Stimulated activated CD8-positive, alpha-beta memory T cell treated with anti-CD3 and anti-CD28 coated beads, Interleukin-15, amount 100 ng/mL, for 4 hours (primary cell): ENCODE results near the gene LMO1.

ENCODE experiments used
- DNase-seq, 2 donors: peaks; one replicate each; pipeline ENCODE4 v3.0.0-alpha.2; 2020; ENCODE audit warnings: low read depth in 2 of 2

The LMO1 gene

DNA sequence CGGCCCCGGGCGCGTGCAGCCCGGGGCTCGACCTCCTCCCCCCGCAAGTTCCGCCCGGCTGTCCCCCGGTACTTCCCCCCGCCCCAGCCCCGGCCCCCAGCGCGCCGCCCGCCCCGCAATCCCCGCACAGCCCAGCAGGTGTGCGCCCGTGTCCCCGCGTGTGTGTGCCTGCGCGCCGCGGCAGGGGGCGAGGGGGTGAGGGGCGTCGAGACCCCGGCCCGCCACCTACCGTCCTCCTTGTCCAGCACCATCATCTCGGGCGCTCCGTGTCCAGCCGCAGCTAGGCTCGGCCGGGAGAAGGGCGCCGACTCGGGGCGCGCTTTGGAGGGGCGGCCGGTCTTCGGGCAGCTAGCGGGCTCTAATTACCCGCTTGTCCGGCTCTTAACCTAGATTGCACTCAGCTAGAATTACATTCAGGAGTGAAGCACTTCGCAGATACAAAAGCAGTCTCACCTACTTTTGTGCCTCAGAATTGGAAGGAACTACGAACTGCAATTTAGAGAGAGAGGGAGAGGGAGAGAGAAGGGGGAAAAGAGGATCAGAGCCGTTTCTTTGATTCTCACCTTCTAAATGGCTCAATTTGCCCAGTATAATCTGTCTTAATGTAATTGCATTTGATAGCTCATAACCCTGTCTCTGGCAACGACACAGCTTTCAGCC, 439 bp downstream of the LMO1 start:
- no peak for DNase-seq

DNA sequence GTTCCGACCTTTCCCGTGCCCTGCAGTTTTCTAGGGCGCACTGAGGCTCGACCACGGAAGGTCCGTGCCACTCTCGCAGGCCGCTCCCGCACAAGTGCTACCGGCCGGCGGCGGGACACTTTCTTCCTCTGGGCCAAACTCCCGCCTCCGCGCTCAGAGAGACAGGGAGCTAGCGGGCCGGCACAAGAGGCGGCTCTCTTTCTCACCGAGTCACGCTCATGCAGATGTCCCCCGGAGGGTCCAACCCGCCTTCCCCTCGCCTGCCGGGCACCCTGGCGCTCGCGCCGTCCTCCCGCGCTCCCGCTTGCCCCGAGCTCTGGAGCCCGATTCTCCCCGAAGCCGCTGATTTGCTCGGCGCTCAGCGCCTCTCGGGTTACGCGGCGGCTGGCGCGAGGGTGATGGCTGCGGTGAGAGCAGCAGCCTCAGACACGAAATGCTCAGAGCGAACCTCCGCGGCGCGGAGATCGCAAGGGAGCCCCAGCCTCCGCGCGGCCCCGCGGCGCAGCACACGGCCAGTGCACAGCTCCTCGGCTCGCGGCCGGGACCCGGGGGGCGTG, 1.0 kb downstream of the LMO1 start:
- DNase-seq = no peak

- no peak for DNase-seq
Observed at GRCh38 chr11:8261921-8262551, 1.6 kb downstream of the LMO1 start.

DNA sequence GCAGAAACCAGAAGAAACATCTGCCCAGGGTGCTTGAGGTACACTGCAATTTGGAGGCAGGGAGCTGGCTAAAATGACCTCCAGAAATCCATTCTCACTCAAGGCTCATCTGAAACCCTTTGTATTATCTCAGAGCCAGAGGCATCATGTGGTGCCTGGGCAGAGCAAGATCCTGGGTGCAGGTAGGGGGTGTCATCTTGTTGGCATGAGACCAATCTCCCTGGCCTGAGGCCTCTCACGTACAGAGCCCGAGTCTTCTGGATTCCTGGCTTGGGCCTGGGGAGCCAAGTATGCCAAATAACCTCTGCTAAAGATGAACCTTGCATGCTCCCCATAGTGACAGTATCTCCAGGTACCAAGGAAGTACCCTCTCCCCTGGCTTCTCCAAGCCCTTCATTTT, 2.4 kb downstream of the LMO1 start:
- DNase-seq = no peak

DNA sequence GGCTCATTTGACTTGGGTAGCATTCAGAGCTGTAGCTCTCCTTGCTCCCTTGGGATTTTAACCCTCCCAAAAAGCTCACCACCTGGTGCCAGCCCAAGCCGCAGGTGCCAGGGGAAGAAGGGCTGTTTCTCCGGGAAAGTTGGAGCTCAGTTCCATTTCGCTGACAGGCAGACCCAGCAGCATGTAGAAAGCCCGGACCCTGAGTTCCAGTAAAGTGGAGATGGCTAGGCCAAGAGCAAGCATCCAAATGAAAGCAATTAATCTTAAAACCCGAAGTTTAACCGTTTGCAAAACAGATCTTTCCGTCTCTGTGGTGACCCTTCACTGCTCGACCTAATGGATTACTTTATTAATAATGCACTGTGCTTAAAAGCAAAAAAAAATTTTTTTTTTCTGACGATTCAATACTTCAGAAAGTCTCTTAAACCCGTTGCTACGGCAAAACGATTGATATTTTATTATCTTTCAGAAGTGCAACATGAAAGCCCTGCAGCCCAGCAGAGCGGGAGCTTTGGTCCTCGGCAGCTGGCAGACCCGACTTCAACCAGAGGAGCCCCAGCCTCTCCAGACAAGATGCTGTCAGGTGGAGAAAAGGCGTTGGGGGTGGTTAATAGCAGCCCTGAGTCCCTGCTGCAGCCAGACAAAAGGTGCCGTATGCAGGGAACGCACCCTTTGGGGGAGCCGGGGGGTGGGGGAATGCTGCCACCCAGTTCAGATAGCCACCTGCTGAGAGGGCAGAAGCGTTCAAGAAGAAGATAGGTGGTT, 3.3 kb downstream of the LMO1 start:
- no peak for DNase-seq

DNA sequence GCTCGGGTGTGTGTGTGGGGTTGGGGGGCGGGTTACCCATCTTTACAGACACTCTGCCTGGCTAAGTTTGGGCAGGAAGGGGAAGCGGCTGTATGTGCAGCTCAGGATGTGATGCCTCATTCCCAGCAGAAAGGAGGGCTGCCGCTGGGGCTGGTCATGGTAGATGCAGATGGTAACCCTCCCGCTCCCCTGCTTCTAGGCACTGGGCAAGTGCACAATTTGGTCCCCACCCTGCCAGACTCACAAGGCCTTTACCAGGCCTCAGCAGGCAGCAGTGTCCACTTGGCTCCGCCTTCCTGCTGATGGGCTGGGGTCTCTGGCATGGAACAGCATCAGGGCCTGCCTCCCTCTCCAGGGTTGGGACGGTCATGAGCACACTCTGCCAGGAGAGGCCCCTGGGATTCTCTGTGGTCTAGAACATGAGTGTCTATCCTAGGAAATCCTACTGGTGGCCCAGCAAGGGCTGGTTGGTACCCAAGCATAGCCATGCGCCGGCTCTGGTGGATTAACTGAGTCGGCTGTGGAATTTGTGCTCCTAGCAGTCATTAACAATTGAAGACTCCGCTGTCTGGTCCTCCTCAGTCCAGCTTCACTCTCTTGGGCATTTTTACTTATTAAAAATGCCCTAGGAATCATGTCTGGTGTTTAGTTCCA, 4.2 kb downstream of the LMO1 start:
- no peak for DNase-seq

DNA sequence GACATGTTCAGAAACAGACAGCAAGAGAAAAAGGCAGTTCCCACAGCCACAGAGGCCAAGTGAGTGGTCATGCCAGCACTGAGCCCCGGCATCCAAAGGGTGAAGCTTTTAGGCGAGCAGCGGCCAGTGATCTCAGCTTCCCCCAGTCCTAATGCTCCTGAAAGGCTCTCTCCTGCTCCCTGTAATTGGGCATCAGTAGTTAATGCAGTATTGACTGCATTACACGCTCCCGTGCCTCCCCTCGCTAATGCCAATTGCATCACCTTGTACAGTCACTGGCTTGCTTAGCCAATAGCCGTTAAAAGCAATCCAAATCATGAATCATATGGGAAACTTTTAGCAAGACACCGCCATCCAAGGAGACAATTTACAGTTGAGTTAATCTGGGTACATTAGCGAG, 4.9 kb downstream of the LMO1 start:
- DNase-seq = no peak

- DNase-seq = no peak
Observed at GRCh38 chr11:8258289-8258688, 5.4 kb downstream of the LMO1 start.

GRCh38 chr11:8257003-8257664, 6.5 kb downstream of the LMO1 start:
- no peak for DNase-seq

DNA sequence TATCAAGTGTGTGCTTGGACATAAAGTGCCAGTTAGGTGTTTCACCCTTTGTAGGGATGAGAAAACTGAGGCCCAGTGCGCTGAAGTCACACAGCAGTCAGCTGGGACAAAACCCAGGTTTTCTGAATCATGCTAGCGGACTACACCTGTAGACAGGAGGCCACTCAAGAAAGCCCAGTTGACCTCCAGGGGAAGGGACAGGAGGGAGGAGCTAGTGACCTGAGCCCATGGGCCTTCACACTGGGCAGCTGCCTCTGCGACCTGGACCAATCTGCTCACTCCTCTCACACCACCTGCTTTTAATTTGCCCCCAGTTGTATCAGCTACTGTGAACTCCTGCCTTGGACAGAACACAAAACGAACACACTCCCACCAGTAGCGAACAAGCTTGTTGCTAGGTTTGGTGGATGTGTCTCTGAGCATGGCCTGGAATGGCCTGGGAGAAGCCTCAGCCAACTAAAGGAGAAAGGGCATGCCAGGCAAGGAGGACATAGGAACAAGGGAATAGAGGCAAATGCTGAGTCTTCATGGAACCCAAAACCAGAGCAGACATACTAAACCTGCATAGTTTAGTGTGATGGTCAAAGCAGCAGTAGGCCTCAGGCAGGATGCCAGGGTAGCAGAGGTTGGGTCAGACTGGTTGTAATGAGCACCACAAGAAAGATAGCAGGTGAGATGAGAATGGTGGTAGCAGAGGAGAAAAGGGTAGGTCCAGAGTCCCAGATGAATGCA, 7.2 kb downstream of the LMO1 start:
- no peak for DNase-seq

DNA sequence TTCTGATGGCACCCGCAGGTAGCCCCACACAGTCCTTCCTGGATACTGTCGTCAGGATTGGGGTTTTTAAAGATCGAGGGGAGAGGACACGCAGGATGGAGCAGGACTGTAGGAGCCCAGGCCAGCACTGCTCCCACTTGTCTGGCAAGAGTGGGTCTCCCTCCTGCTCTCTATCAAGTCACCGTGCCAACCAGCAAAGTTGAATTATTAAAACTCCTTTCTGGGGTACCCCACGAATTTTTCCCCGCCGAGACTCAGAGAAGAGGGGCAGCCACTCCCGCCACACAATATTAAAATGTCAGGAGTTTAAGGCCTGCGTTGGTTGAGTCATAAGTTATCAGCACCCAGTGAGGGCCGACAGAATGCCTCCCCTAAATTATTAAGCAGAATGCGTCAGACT, 10.1 kb downstream of the LMO1 start:
- no peak for DNase-seq

DNA sequence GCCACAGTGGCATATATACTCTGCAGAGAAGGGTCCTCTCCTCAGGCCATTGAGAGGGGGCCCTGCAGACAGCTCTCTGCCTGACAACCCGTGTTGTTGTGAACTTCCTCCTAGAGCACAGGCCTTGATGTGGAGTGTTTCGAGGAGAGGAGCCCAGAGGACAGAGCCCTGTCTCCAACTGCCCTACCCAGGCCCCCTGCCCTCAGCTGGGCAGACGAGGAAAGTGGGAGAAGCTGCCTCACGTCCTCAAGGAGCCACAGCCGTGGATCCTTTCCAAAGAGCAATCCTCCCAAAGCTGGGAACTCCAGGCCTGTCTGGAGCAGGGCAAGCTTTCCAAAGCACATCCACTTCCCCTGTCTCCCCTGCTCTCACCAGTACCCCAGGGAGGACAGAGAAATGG, 10.7 kb downstream of the LMO1 start:
- DNase-seq = no peak

DNA sequence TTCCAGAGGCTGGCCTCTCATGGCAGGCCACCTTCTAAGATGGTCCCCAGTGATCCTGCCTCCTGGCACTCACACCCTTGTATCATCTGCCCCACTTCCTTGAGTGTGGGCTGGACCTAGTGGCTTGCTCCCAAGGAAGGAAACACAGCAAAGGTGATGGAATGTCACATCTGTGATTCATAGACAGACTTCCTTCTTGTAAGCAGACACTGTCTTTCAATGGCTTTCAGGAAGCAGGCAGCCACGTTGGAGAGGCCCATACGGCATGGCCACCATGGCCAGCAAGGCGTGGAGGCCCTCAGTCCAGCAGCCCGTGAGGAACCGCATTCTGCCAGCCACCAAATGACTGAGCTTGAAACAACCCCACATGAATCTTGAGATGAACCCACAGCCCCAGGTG, 11.3 kb downstream of the LMO1 start:
- no peak for DNase-seq

DNA sequence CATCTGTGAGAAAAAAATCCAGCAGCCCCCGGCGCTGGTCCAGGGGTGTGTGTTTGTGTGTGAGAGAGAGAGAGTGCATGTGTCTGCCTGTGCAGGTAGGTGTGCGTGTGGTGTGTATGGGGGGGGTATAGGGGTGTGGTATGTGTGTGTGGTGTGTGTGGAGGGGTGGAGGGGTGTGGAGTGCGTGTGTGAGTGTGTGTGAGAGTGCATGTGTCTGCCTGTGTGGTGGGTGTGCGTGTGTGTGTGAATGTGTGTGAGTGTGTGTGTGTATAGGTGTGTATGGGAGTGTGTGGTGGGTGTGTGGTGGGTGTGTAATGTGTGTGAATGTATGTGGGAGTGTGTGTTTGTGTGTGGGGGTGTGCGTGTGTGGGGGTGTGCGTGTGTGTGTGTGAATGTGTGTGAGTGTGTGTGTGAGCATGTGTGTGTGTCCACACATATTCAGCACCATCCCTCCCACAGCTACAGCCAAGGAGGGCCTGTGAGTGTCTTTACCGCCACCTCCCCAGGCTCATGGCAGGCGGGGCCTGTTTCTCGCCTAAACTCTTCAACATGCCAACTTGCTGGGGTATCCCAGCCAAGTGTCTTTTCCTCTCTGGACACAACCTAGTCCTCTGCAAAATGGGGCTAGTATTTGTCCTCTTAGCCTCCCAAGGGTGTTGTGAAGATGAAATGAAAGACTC, 11.9 kb downstream of the LMO1 start:
- DNase-seq = no peak

- DNase-seq = no peak
Observed at GRCh38 chr11:8250981-8251615, 12.6 kb downstream of the LMO1 start.

DNA sequence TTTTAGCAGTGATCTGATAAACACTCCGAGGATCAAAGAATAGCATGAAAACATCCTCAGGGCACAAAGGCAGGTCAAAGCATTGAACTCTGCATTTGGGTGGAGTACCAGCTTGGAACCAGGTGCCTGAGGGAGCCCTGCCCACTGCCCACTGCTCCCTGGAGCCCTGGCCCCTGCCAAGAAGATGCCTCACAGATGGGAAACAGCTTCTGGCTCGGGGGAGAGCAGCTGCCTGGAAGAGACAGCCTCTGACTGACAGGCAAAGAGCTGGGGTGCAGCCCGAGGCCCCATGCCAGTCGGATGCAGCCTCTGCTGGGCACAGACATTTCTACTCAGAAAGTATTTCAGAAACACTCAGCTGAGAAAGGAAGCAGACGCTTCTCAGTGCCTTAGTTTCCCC, 13.2 kb downstream of the LMO1 start:
- no peak for DNase-seq

- no peak for DNase-seq
Observed at GRCh38 chr11:8249482-8249881, 14.2 kb downstream of the LMO1 start.

- no peak for DNase-seq
Observed at GRCh38 chr11:8248786-8249185, 14.9 kb downstream of the LMO1 start.

- no peak for DNase-seq
Observed at GRCh38 chr11:8247312-8247711, 16.4 kb downstream of the LMO1 start.

GRCh38 chr11:8243458-8243857, 20.2 kb downstream of the LMO1 start:
- DNase-seq = no peak
